H9 (cell line): Measurements from ENCODE around the gene SPRY2. TPM values are rescaled to one million over a fixed set of nuclear protein-coding genes. Genes with fewer than 3 reads are reported as not detected.
"Not testable (repeated sequence)": the region's sequence is repeated elsewhere in the genome, so short reads cannot be mapped to it uniquely, and the experiment has no call there.

Experiments
- DNase-seq: peaks from one replicate; pipeline ENCODE4 v3.0.0-alpha.2; 2017
- H2AFZ ChIP-seq: one replicate; pipeline ENCODE4 v1.6.1; 2013; ENCODE audit warnings: mild to moderate bottlenecking, low read length, control low read depth, moderate library complexity
- H2AK5ac ChIP-seq: 2 replicates; pipeline ENCODE4 v1.6.1; 2013; ENCODE audit warnings: low read length, control low read depth, mixed read lengths; ENCODE audit not compliant: insufficient read length
- H2BK120ac ChIP-seq: one replicate; pipeline ENCODE4 v1.6.1; 2013; ENCODE audit warnings: low read depth, mild to moderate bottlenecking, low read length, control low read depth, inconsistent platforms; ENCODE audit not compliant: poor library complexity, severe bottlenecking
- H2BK12ac ChIP-seq: 2 replicates; pipeline ENCODE4 v1.6.1; 2013; ENCODE audit warnings: low read length, control low read depth, mixed read lengths, low read depth; ENCODE audit not compliant: insufficient read length
- H2BK15ac ChIP-seq: 2 replicates; pipeline ENCODE4 v1.6.1; 2013; ENCODE audit warnings: low read depth, low read length, control low read depth
- H2BK20ac ChIP-seq: one replicate; pipeline ENCODE4 v1.6.1; 2013; ENCODE audit warnings: low read depth, mild to moderate bottlenecking, low read length, control low read depth, inconsistent platforms; ENCODE audit not compliant: poor library complexity, severe bottlenecking
- H2BK5ac ChIP-seq: 2 replicates; pipeline ENCODE4 v1.6.1; 2013; ENCODE audit warnings: low read length, control low read depth, mixed read lengths; ENCODE audit not compliant: insufficient read length
- H3K14ac ChIP-seq: 2 replicates; pipeline ENCODE4 v1.6.1; 2013; ENCODE audit warnings: low read length, control low read depth; ENCODE audit not compliant: insufficient read depth
- H3K18ac ChIP-seq: 2 replicates; pipeline ENCODE4 v1.6.1; 2013; ENCODE audit warnings: low read depth, mild to moderate bottlenecking, mixed read lengths, low read length, control low read depth; ENCODE audit not compliant: insufficient read length
- H3K23ac ChIP-seq: 2 replicates; pipeline ENCODE4 v1.6.1; 2013; ENCODE audit warnings: low read length, control low read depth, mixed read lengths, low read depth; ENCODE audit not compliant: insufficient read length
- H3K23me2 ChIP-seq: 2 replicates; pipeline ENCODE4 v1.6.1; 2013; ENCODE audit warnings: low read depth, mild to moderate bottlenecking, mixed read lengths, low read length, control low read depth; ENCODE audit not compliant: insufficient read length, poor library complexity, severe bottlenecking
- H3K27ac ChIP-seq: 2 replicates; pipeline ENCODE4 v1.5.1; 2013; ENCODE audit warnings: low read length, control low read depth, mixed read lengths, low read depth; ENCODE audit not compliant: insufficient read length
- H3K27me3 ChIP-seq: 2 replicates; pipeline ENCODE4 v1.6.1; 2013; ENCODE audit warnings: low read length, control low read depth, inconsistent platforms; ENCODE audit not compliant: insufficient read depth
- H3K4ac ChIP-seq: 2 replicates; pipeline ENCODE4 v1.6.1; 2013; ENCODE audit warnings: low read depth, mild to moderate bottlenecking, control low read depth, inconsistent platforms, low read length, moderate library complexity
- H3K4me1 ChIP-seq: 2 replicates; pipeline ENCODE4 v1.6.1; 2013; ENCODE audit warnings: low read length, control low read depth, inconsistent platforms; ENCODE audit not compliant: insufficient read depth
- H3K4me2 ChIP-seq: 2 replicates; pipeline ENCODE4 v1.6.1; 2013; ENCODE audit warnings: low read length, control low read depth, mixed read lengths; ENCODE audit not compliant: insufficient read length, insufficient read depth
- H3K56ac ChIP-seq: 2 replicates; pipeline ENCODE4 v1.6.1; 2013; ENCODE audit warnings: low read depth, mild to moderate bottlenecking, mixed read lengths, low read length, control low read depth; ENCODE audit not compliant: insufficient read length
- H3K79me1 ChIP-seq: 2 replicates; pipeline ENCODE4 v1.6.1; 2013; ENCODE audit warnings: low read depth, mild to moderate bottlenecking, moderate library complexity, low read length, control low read depth, inconsistent platforms; ENCODE audit not compliant: insufficient read depth, poor library complexity, severe bottlenecking
- H3K79me2 ChIP-seq: 2 replicates; pipeline ENCODE4 v1.6.1; 2013; ENCODE audit warnings: low read length, control low read depth, inconsistent platforms; ENCODE audit not compliant: insufficient read depth
- H3K9ac ChIP-seq: 2 replicates; pipeline ENCODE4 v1.6.1; 2013; ENCODE audit warnings: low read length, control low read depth, mixed read lengths; ENCODE audit not compliant: insufficient read length; ENCODE audit errors: extremely low read depth
- H3K9me3 ChIP-seq: one replicate; pipeline ENCODE4 v1.6.1; 2013; ENCODE audit warnings: low read depth, low read length, inconsistent platforms; ENCODE audit not compliant: control insufficient read depth
- H3T11ph ChIP-seq: one replicate; pipeline ENCODE4 v1.6.1; 2013; ENCODE audit warnings: mild to moderate bottlenecking, low read length, control low read depth, inconsistent platforms
- H4K20me1 ChIP-seq: one replicate; pipeline ENCODE4 v1.6.1; 2013; ENCODE audit not compliant: control insufficient read depth, insufficient read length, insufficient read depth
- H4K5ac ChIP-seq: 2 replicates; pipeline ENCODE4 v1.6.1; 2013; ENCODE audit warnings: low read depth, mild to moderate bottlenecking, mixed read lengths, low read length, control low read depth; ENCODE audit not compliant: insufficient read length
- H4K8ac ChIP-seq: replicated peaks from 2 replicates; pipeline ENCODE4 v1.6.1; 2013; ENCODE audit warnings: low read length, control low read depth, mixed read lengths, low read depth; ENCODE audit not compliant: insufficient read length
- H4K91ac ChIP-seq: 2 replicates; pipeline ENCODE4 v1.6.1; 2013; ENCODE audit warnings: low read depth, mild to moderate bottlenecking, moderate library complexity, mixed read lengths, low read length, control low read depth; ENCODE audit not compliant: insufficient read length
- H3K27ac Mint-ChIP-seq, 3 experiments: 2 replicates in 2 of 3; 3 replicates in 1 of 3; pipeline ENCODE4 v1.8.0; 2020 to 2021; ENCODE audit warnings: mixed read lengths in 3 of 3, mild to moderate bottlenecking in 1 of 3, moderate library complexity in 1 of 3
- H3K27me3 Mint-ChIP-seq: 2 replicates; pipeline ENCODE4 v1.8.0; 2021; ENCODE audit warnings: low read depth, mild to moderate bottlenecking, moderate library complexity, mixed read lengths
- H3K36me3 Mint-ChIP-seq, 3 experiments: 2 replicates in 2 of 3; 3 replicates in 1 of 3; pipeline ENCODE4 v1.8.0; 2020 to 2021; ENCODE audit warnings: low read depth in 3 of 3, mixed read lengths in 3 of 3; ENCODE audit not compliant: insufficient read depth in 1 of 3
- H3K4me1 Mint-ChIP-seq, 2 experiments: 2 replicates each; pipeline ENCODE4 v1.8.0; 2020; ENCODE audit warnings: mixed read lengths in 2 of 2
- H3K4me3 Mint-ChIP-seq, 2 experiments: 2 replicates in 1 of 2; 3 replicates in 1 of 2; pipeline ENCODE4 v1.8.0; 2020 to 2021; ENCODE audit warnings: mild to moderate bottlenecking in 2 of 2, mixed read lengths in 2 of 2, moderate library complexity in 1 of 2
- H3K9me3 Mint-ChIP-seq, 2 experiments: 2 replicates in 1 of 2; 3 replicates in 1 of 2; pipeline ENCODE4 v1.8.0; 2020; ENCODE audit warnings: mild to moderate bottlenecking in 2 of 2, mixed read lengths in 2 of 2, moderate library complexity in 1 of 2
- CTCF ChIP-seq: fragments of 200-600 bp; sonication (generic); conservative IDR thresholded peaks from 3 replicates; pipeline ENCODE4 v1.8.0; 2021; ENCODE audit warnings: antibody characterized with exemption, mild to moderate bottlenecking
- WGBS: extraction: QIAGEN DNeasy Blood & Tissue Kit; methylation state at CpG from one replicate; pipeline ENCODE4 v1.1.7; 2013; ENCODE audit warnings: missing lambda C conversion rate, low lambda C conversion rate, mixed read lengths; ENCODE audit not compliant: insufficient read length; ENCODE audit errors: extremely low coverage; 5-methylcytosine and 5-hydroxymethylcytosine counted together
- total RNA-seq: library from RNA; stranded (reverse); gene quantifications from 2 replicates; pipeline ENCODE4 v1.2.1, GENCODE V29; 2021

Gene SPRY2
- total RNA-seq, 1 experiment from 2014 or later: 56.4 TPM

GRCh38 chr13:80345771-80346510 is 5.0 kb upstream of the SPRY2 start:
- no peaks in the 10 kb centered on the region for H3K79me1 ChIP-seq
- H3K36me3 Mint-ChIP-seq: 0 out of 7 replicates have a peak, but pooled peaks cover 0 to 4% (median 0%) of the 10 kb centered on the region in 3 experiments

GRCh38 chr13:80344032-80344431 is 3.1 kb upstream of the SPRY2 start:
- H3K36me3 Mint-ChIP-seq, H3K14ac ChIP-seq, H2BK20ac ChIP-seq, H2BK12ac ChIP-seq, H3K23ac ChIP-seq, H3K4me1 ChIP-seq, H3K79me1 ChIP-seq, H3K18ac ChIP-seq, H3K27me3 Mint-ChIP-seq, H3K4me2 ChIP-seq, H2BK5ac ChIP-seq, H4K5ac ChIP-seq, H2AFZ ChIP-seq, H3K27ac ChIP-seq, H3K56ac ChIP-seq, H4K91ac ChIP-seq, H3K27me3 ChIP-seq, DNase-seq, H2BK120ac ChIP-seq, H3K4ac ChIP-seq, H3K9ac ChIP-seq, H3K4me3 Mint-ChIP-seq, H3T11ph ChIP-seq, H2BK15ac ChIP-seq, H3K27ac Mint-ChIP-seq, H2AK5ac ChIP-seq, H3K9me3 Mint-ChIP-seq, H4K20me1 ChIP-seq, H3K9me3 ChIP-seq, H4K8ac ChIP-seq: not testable (repeated sequence)
- Histone ChIP-seq H3K79me2 (peaks cover 17% of the 10 kb centered on the region; the same call in 1 of the 2 replicates), H3K23me2 (peaks cover 21% of the 10 kb centered on the region)
- no CpG with 5 or more reads among the region's 11 CpGs for WGBS
- H3K4me1 Mint-ChIP-seq: peaks cover 15 to 31% of the 10 kb centered on the region in 2 experiments

More at GRCh38 chr13:80345771-80346510, 5.0 kb upstream of the SPRY2 start:
- Histone ChIP-seq H2AFZ (no peak overlapping the region), H2BK20ac (no peak overlapping the region), H3K23ac (no peak overlapping the region), H3K9me3 (no peaks in the 10 kb centered on the region), H2BK5ac (no peak overlapping the region), H3K27ac (no peak overlapping the region), H3K14ac (no peak overlapping the region), H3K23me2 (peaks cover 15% of the 10 kb centered on the region), H4K8ac (no peak overlapping the region), H4K91ac (no peak overlapping the region), H4K5ac (no peak overlapping the region), H3K9ac (no peak overlapping the region), H2AK5ac (no peak overlapping the region), H3K4me2 (no peak overlapping the region), H3K4me1 (no peaks in the 10 kb centered on the region), H3K18ac (no peak overlapping the region), H2BK15ac (no peak overlapping the region), H2BK120ac (no peak overlapping the region), H2BK12ac (no peak overlapping the region), H4K20me1 (no peaks in the 10 kb centered on the region), H3T11ph (no peak overlapping the region), H3K27me3 (no peaks in the 10 kb centered on the region), H3K4ac (no peak overlapping the region), H3K79me2 (no peaks in the 10 kb centered on the region), H3K56ac (no peak overlapping the region)
- no peak for TF ChIP-seq CTCF
- Mint-ChIP-seq H3K4me1 (peaks cover 15 to 31% of the 10 kb centered on the region in 2 experiments), H3K9me3 (no peaks in the 10 kb centered on the region; a peak in 1 of 5 replicates), H3K27ac (no peak overlapping the region), H3K4me3 (no peak overlapping the region), H3K27me3 (peaks cover 8% of the 10 kb centered on the region)
- no CpG with 5 or more reads among the region's 8 CpGs for WGBS
- DNase-seq: no peak
